Measurements from ENCODE around the gene MORC4. TPM values are rescaled to one million over a fixed set of nuclear protein-coding genes. Genes with fewer than 3 reads are reported as not detected.

The MORC4 gene
- total and polyA plus RNA-seq, 7 donors: 5.8 to 13.0 (median 9.3) TPM

DNA sequence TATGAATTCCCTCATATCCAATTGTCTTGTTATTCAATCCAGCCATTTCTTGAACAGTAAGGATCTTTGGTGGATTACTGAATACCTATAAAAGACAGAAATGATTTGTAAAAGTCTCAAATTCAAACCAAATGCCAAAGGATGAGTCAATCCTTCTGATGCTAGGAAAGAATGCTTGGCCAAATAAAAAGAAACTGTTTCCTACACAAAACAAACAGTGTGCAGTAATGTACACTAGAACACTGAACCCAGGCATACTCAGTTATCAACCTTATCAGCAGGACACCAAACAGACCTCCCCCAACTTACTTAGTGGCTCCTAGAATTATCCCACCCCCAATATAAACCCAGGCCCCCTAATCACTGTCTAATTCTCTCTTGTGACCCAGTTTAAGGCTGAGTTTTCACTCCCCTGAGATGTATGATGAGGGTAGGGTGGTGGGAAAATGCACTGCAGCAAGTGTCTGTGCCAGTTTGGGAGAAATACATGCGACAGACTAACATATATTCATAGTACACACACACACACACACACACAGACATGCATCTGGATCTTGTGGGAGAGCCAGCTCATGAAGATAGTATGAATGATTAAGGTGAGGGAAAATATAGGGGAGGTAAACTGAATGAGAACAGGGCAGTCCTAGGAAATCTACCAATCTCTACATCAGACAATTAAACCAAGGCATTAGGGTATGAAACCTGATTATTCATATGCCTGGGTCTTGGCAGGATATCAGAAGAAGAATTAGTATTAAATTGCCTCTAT, 44.8 kb downstream of the MORC4 start:
- H3K27me3 ChIP-seq: no peaks in the 10 kb centered on the region
- no peaks in the 10 kb centered on the region for H3K4me1 ChIP-seq
- no peak for DNase-seq
- H3K9me3 ChIP-seq: no peaks in the 10 kb centered on the region
- TF ChIP-seq POLR2A (IDR thresholded peaks at IDR 0.05) (no peak), EP300 (IDR thresholded peaks at IDR 0.05) (no peak), POLR2AphosphoS5 (IDR thresholded peaks at IDR 0.05) (no peak)
- TF ChIP-seq, protein P1, sequence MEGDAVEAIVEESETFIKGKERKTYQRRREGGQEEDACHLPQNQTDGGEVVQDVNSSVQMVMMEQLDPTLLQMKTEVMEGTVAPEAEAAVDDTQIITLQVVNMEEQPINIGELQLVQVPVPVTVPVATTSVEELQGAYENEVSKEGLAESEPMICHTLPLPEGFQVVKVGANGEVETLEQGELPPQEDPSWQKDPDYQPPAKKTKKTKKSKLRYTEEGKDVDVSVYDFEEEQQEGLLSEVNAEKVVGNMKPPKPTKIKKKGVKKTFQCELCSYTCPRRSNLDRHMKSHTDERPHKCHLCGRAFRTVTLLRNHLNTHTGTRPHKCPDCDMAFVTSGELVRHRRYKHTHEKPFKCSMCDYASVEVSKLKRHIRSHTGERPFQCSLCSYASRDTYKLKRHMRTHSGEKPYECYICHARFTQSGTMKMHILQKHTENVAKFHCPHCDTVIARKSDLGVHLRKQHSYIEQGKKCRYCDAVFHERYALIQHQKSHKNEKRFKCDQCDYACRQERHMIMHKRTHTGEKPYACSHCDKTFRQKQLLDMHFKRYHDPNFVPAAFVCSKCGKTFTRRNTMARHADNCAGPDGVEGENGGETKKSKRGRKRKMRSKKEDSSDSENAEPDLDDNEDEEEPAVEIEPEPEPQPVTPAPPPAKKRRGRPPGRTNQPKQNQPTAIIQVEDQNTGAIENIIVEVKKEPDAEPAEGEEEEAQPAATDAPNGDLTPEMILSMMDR (IDR thresholded peaks at IDR 0.05): no peak
- H3K4me3 ChIP-seq: no peak overlapping the region
- peaks cover 0 to 26% (median 0%) of the 10 kb centered on the region in 4 donors for H3K36me3 ChIP-seq
- H3K27ac ChIP-seq: no peak overlapping the region
- intact Hi-C loops (cut with DNase I): loop anchor here (2.0 kb wide), 1 partner anchor 60 kb away; no protein-coding TSS in a partner anchor
- 89% methylated on average over 1 of the region's 1 CpG for WGBS, 2 donors

GRCh38 chrX:106954041-106954440, 46.0 kb downstream of the MORC4 start:
- Histone ChIP-seq H3K36me3 (peaks cover 0 to 26% (median 0%) of the 10 kb centered on the region in 4 donors), H3K27me3 (no peaks in the 10 kb centered on the region), H3K4me3 (no peak overlapping the region), H3K27ac (no peak overlapping the region), H3K9me3 (no peaks in the 10 kb centered on the region), H3K4me1 (no peaks in the 10 kb centered on the region)
- TF ChIP-seq, protein P1 (IDR thresholded peaks at IDR 0.05): no peak
- TF ChIP-seq POLR2AphosphoS5 (IDR thresholded peaks at IDR 0.05): no peak
- no peak for TF ChIP-seq POLR2A (IDR thresholded peaks at IDR 0.05)
- TF ChIP-seq EP300 (IDR thresholded peaks at IDR 0.05): no peak
- DNase-seq: no peak
- intact Hi-C loops (cut with DNase I): loop anchor here (2.0 kb wide), 1 partner anchor 59 kb away; no protein-coding TSS in a partner anchor
- 97 to 98% methylated on average over 4 of the region's 4 CpGs for WGBS, 2 donors

GRCh38 chrX:106952988-106953387, 47.0 kb downstream of the MORC4 start:
- Histone ChIP-seq H3K9me3 (no peaks in the 10 kb centered on the region), H3K27me3 (no peaks in the 10 kb centered on the region), H3K4me1 (no peaks in the 10 kb centered on the region), H3K4me3 (no peak overlapping the region), H3K27ac (no peak overlapping the region), H3K36me3 (peaks cover 0 to 24% (median 0%) of the 10 kb centered on the region in 4 donors)
- intact Hi-C loops (cut with DNase I): no loop called here
- TF ChIP-seq POLR2A (IDR thresholded peaks at IDR 0.05) (no peak), EP300 (IDR thresholded peaks at IDR 0.05) (no peak), POLR2AphosphoS5 (IDR thresholded peaks at IDR 0.05) (no peak)
- TF ChIP-seq, protein P1 (IDR thresholded peaks at IDR 0.05): peak in 2 of 4 experiments; percentile 17 to 39
- no peak for DNase-seq
- 12 to 20% methylated on average over 1 of the region's 1 CpG for WGBS, 2 donors

DNA sequence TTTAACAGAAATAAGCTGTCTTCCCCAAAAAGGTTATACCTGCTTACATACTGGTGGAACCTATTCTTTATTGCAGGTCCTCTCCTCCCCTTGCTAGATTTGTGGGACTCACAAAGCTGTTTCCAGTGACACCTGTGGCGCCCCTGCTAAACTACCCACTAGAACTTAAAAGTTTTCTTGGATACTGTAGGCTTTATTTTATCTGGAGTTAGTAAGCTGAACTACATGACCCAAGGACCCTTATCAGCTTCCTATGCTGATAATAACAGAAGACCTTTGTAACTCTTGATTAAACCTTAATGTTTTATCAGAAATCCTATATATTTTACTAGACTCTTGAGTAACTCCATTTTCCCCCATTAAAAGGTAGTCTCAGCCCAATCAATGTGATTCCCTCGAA, 47.5 kb downstream of the MORC4 start:
- intact Hi-C loops (cut with DNase I): no loop called here
- WGBS, 2 donors: 80 to 90% methylated on average over 2 of the region's 2 CpGs
- no peaks in the 10 kb centered on the region for H3K4me1 ChIP-seq
- no peaks in the 10 kb centered on the region for H3K27me3 ChIP-seq
- no peak for DNase-seq
- no peak for TF ChIP-seq POLR2AphosphoS5 (IDR thresholded peaks at IDR 0.05)
- TF ChIP-seq EP300 (IDR thresholded peaks at IDR 0.05): no peak
- no peak for TF ChIP-seq POLR2A (IDR thresholded peaks at IDR 0.05)
- TF ChIP-seq, protein P1 (IDR thresholded peaks at IDR 0.05): no peak
- H3K36me3 ChIP-seq: peaks cover 0 to 19% (median 0%) of the 10 kb centered on the region in 4 donors
- H3K27ac ChIP-seq: no peak overlapping the region
- H3K9me3 ChIP-seq: no peaks in the 10 kb centered on the region
- H3K4me3 ChIP-seq: no peak overlapping the region
